IMR-90 (cell line): ENCODE measurements around the gene PITPNM1. TPM values are rescaled to one million over a fixed set of nuclear protein-coding genes. Genes with fewer than 3 reads are reported as not detected.

Source experiments
- ATAC-seq: fragments of 200-7000 bp; cut with Tn5 transposase; 2 replicates; pipeline ENCODE4 v1.9.1; 2020; ENCODE audit warnings: low read depth, mild to moderate bottlenecking, moderate library complexity
- BruUV-seq: library from RNA; stranded (reverse); fragments of 400-500 nt; replicated peaks from 2 replicates; lab custom pipeline; 2021; lab: Mats Ljungman, UMichigan
- CTCF ChIA-PET: fragments of 300-600 bp; formaldehyde crosslinking; extraction: SDS; loops from one replicate; lab custom pipeline; 2021; ENCODE audit warnings: antibody characterized with exemption; lab: Yijun Ruan, JAX
- POLR2A ChIA-PET: fragments of 300-600 bp; sonication (Branson Sonifier 250); formaldehyde crosslinking; loops from one replicate; lab custom pipeline; 2022; ENCODE audit warnings: antibody characterized with exemption; ENCODE audit not compliant: unreplicated experiment; lab: Charles Lee
- DNase-seq: peaks from one replicate; pipeline ENCODE4 v3.0.0; 2013
- H2AFZ ChIP-seq: replicated peaks from 2 replicates; pipeline ENCODE3; 2013; ENCODE audit warnings: low read length, mild to moderate bottlenecking; ENCODE audit not compliant: poor library complexity
- H2AK5ac ChIP-seq: 2 replicates; pipeline ENCODE4 v1.6.1; 2013; ENCODE audit warnings: low read depth, low read length, inconsistent platforms
- H2AK9ac ChIP-seq: replicated peaks from 2 replicates; pipeline ENCODE3; 2013; ENCODE audit warnings: mild to moderate bottlenecking, low read depth, low read length, moderate library complexity; ENCODE audit not compliant: poor library complexity
- H2BK120ac ChIP-seq: 2 replicates; pipeline ENCODE4 v1.6.1; 2013; ENCODE audit warnings: low read depth, low read length, inconsistent platforms
- H2BK15ac ChIP-seq: 3 replicates; pipeline ENCODE4 v1.6.1; 2013; ENCODE audit warnings: low read depth, low read length, inconsistent platforms
- H2BK20ac ChIP-seq: 2 replicates; pipeline ENCODE4 v1.6.1; 2013; ENCODE audit warnings: low read depth, mild to moderate bottlenecking, inconsistent platforms, low read length, moderate library complexity
- H2BK5ac ChIP-seq: 2 replicates; pipeline ENCODE4 v1.6.1; 2013; ENCODE audit warnings: mild to moderate bottlenecking, low read depth, low read length, inconsistent platforms; ENCODE audit not compliant: poor library complexity, severe bottlenecking
- H3K14ac ChIP-seq: replicated peaks from 2 replicates; pipeline ENCODE4 v1.6.1; 2013; ENCODE audit warnings: low read depth, low read length, inconsistent platforms
- H3K18ac ChIP-seq: 2 replicates; pipeline ENCODE4 v1.6.1; 2013; ENCODE audit warnings: low read depth, low read length, control low read depth
- H3K23ac ChIP-seq: 2 replicates; pipeline ENCODE4 v1.6.1; 2013; ENCODE audit warnings: low read depth, low read length, inconsistent platforms
- H3K27ac ChIP-seq: 2 replicates; pipeline ENCODE4 v1.5.1; 2013; ENCODE audit warnings: mild to moderate bottlenecking, control low read depth, low read length; ENCODE audit not compliant: insufficient read depth
- H3K27me3 ChIP-seq: 2 replicates; pipeline ENCODE4 v1.6.1; 2013; ENCODE audit warnings: low read length; ENCODE audit not compliant: control insufficient read depth, insufficient read depth
- H3K36me3 ChIP-seq: 2 replicates; pipeline ENCODE4 v1.6.1; 2013; ENCODE audit warnings: low read length, mixed read lengths; ENCODE audit not compliant: control insufficient read depth, insufficient read depth
- H3K4ac ChIP-seq: 2 replicates; pipeline ENCODE4 v1.6.1; 2013; ENCODE audit warnings: low read depth, low read length, inconsistent platforms
- H3K4me1 ChIP-seq: 2 replicates; pipeline ENCODE4 v1.6.1; 2013; ENCODE audit warnings: low read length, mixed read lengths; ENCODE audit not compliant: control insufficient read depth, insufficient read depth
- H3K4me2 ChIP-seq: 2 replicates; pipeline ENCODE4 v1.6.1; 2013; ENCODE audit warnings: low read depth, mild to moderate bottlenecking, control low read depth, low read length, moderate library complexity
- H3K4me3 ChIP-seq: 2 replicates; pipeline ENCODE4 v1.5.1; 2013; ENCODE audit warnings: low read depth, mild to moderate bottlenecking, control low read depth, low read length, moderate library complexity; ENCODE audit not compliant: insufficient read depth
- H3K56ac ChIP-seq: 2 replicates; pipeline ENCODE4 v1.6.1; 2013; ENCODE audit warnings: low read length, inconsistent platforms; ENCODE audit not compliant: insufficient read depth; ENCODE audit errors: extremely low read depth
- H3K79me1 ChIP-seq, 2 experiments: 2 replicates each; pipeline ENCODE4 v1.6.1; 2013; ENCODE audit warnings: low read length in 2 of 2, inconsistent platforms in 1 of 2, low read depth in 1 of 2
- H3K9ac ChIP-seq: 2 replicates; pipeline ENCODE4 v1.6.1; 2013; ENCODE audit warnings: low read depth, low read length, control low read depth
- H3K9me1 ChIP-seq: 2 replicates; pipeline ENCODE4 v1.6.1; 2013; ENCODE audit warnings: low read length, inconsistent platforms; ENCODE audit not compliant: insufficient read depth
- H3K9me3 ChIP-seq: 2 replicates; pipeline ENCODE4 v1.6.1; 2013; ENCODE audit warnings: low read length; ENCODE audit not compliant: control insufficient read depth, insufficient read depth
- H4K20me1 ChIP-seq: 2 replicates; pipeline ENCODE4 v1.6.1; 2013; ENCODE audit warnings: low read length, inconsistent platforms; ENCODE audit not compliant: insufficient read depth
- H4K5ac ChIP-seq: 2 replicates; pipeline ENCODE4 v1.6.1; 2013; ENCODE audit warnings: mild to moderate bottlenecking, low read depth, low read length, control low read depth
- H4K8ac ChIP-seq, 2 experiments: 2 replicates each; pipeline ENCODE4 v1.6.1; 2013; ENCODE audit warnings: low read depth in 2 of 2, low read length in 2 of 2, control low read depth in 1 of 2, inconsistent platforms in 1 of 2
- H4K91ac ChIP-seq: 2 replicates; pipeline ENCODE4 v1.6.1; 2013; ENCODE audit warnings: low read depth, low read length, inconsistent platforms; ENCODE audit not compliant: insufficient read depth
- BHLHE40 ChIP-seq: fragments of 150-350 bp; IDR thresholded peaks from 2 replicates; pipeline ENCODE4 v1.6.1; 2016; ENCODE audit warnings: mild to moderate bottlenecking, low read depth, low read length
- CHD1 ChIP-seq: IDR thresholded peaks from 2 replicates; pipeline ENCODE4 v1.6.1; 2012; ENCODE audit warnings: low read depth, low read length, improper control_type of control experiment
- ELK1 ChIP-seq: fragments of 150-350 bp; IDR thresholded peaks from 2 replicates; pipeline ENCODE4 v1.6.1; 2016; ENCODE audit warnings: low read depth, mild to moderate bottlenecking, low read length, moderate library complexity, borderline replicate concordance
- FOS ChIP-seq: fragments of 150-350 bp; IDR thresholded peaks from 2 replicates; pipeline ENCODE4 v1.6.1; 2016; ENCODE audit warnings: low read depth, low read length
- MAZ ChIP-seq: IDR thresholded peaks from 2 replicates; pipeline ENCODE4 v1.6.1; 2012; ENCODE audit warnings: low read depth, mild to moderate bottlenecking, low read length, improper control_type of control experiment, moderate library complexity, borderline replicate concordance
- NFE2L2 ChIP-seq: fragments of 150-350 bp; IDR thresholded peaks from 2 replicates; pipeline ENCODE4 v1.6.1; 2016; ENCODE audit warnings: low read depth, mild to moderate bottlenecking, low read length
- RAD21 ChIP-seq: IDR thresholded peaks from 2 replicates; pipeline ENCODE4 v1.6.1; 2012; ENCODE audit warnings: low read length, improper control_type of control experiment
- SMC3 ChIP-seq: fragments of 150-350 bp; IDR thresholded peaks from 2 replicates; pipeline ENCODE4 v1.6.1; 2016; ENCODE audit warnings: low read depth, mild to moderate bottlenecking, antibody characterized with exemption, low read length, moderate library complexity
- WGBS, 2 experiments: methylation state at CpG; one replicate each; pipeline versions ENCODE4 v1.1.5 to v1.1.7; 2013; ENCODE audit warnings: missing lambda C conversion rate in 2 of 2; ENCODE audit not compliant: insufficient read length in 1 of 2; ENCODE audit errors: extremely low coverage in 2 of 2; 5-methylcytosine and 5-hydroxymethylcytosine counted together
- dilution Hi-C: fragments of 300-500 bp; cut with HindIII; formaldehyde crosslinking; loops from one replicate; pipeline ENCODE4 v1.14.3; 2018; ENCODE audit warnings: low sequenced_read_pairs; ENCODE audit not compliant: unreplicated experiment
- in situ Hi-C: fragments of 300-500 bp; cut with MboI; formaldehyde crosslinking; loops from 3 replicates; pipeline ENCODE4 v1.14.3; 2019; ENCODE audit warnings: low sequenced_read_pairs, inconsistent platforms, mixed read lengths
- intact Hi-C: fragments of 100-400 bp; cut with micrococcal nuclease; formaldehyde crosslinking; loops from 2 replicates; pipeline ENCODE4 v1.10.0; 2022
- polyA plus RNA-seq, 3 experiments: library from polyadenylated mRNA; depleted of rRNA; stranded (reverse); fragments of >200 nt; gene quantifications; 2 replicates each; pipeline ENCODE4 v1.2.3, GENCODE V29; 2012; ENCODE audit warnings: low replicate concordance in 1 of 3
- total RNA-seq: library from RNA; depleted of rRNA; stranded (reverse); fragments of >200 nt; gene quantifications from 2 replicates; pipeline ENCODE4 v1.2.3, GENCODE V29; 2012
- TF ChIP-seq, protein P1 (sequence below): fragments of 150-350 bp; IDR thresholded peaks from 2 replicates; pipeline ENCODE4 v1.6.1; 2017; ENCODE audit warnings: mild to moderate bottlenecking, antibody characterized with exemption, low read length, low read depth

The PITPNM1 gene
- total and polyA plus RNA-seq, 2 of the 4 experiments (the other 2 are of a cell fraction): 5.0 to 15.4 TPM

DNA sequence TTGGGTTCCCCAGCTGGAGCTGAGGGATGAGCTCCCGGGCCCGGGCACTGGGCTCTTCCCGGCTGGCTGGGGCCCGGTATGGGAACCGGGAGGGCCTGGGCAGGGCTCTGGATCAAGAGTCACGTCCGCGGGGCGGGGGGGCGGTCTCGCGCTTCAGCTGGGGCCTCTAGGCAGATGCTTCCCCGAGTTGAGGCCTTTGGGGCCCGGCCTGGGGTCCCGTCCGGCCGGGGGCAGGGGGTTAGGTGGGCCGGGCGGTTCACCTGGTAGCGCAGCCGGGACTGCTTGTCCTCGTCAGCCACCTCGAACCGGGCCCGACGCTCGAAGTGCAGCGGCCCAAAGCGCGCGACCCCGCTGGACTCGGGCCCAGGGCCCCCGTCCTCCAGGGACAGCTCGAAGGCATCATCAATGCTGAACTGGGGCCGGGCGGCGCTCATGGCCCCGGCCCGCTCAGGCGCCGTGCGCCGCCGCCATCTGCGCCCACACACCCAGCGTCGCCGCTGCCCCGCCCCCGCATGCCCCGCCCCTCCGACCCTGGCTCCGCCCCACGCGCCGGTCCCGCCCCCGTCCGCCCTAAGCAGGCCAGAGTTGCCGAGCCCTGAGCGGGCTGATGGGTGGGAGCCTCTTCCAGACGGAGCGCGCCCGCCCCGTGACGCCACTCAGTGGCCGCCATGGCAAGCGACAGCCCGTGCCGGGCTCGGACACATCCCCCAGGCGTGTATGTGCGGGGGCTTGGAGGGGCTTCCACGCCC, 36.2 kb downstream of the PITPNM1 start, which contains the start of gene TMEM134 (continued):
- TF ChIP-seq, protein P1, sequence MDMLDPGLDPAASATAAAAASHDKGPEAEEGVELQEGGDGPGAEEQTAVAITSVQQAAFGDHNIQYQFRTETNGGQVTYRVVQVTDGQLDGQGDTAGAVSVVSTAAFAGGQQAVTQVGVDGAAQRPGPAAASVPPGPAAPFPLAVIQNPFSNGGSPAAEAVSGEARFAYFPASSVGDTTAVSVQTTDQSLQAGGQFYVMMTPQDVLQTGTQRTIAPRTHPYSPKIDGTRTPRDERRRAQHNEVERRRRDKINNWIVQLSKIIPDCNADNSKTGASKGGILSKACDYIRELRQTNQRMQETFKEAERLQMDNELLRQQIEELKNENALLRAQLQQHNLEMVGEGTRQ: peak; percentile 59; the same call in 1 of the 2 replicates

- Histone ChIP-seq H2BK20ac (no peak overlapping the region), H3K23ac (peak overlapping the region; percentile 95), H2AFZ (peak overlapping the region; percentile 98), H3K27me3 (peaks cover 3% of the 10 kb centered on the region; the same call in 1 of the 2 replicates), H2AK9ac (peak overlapping the region; percentile 99), H3K9me1 (peaks cover 12% of the 10 kb centered on the region), H4K20me1 (no peaks in the 10 kb centered on the region), H3K4me2 (peak overlapping the region; percentile 94), H3K4ac (peak overlapping the region; percentile 79), H4K91ac (peak overlapping the region; percentile 39), H2BK15ac (no peak overlapping the region), H3K14ac (peak overlapping the region; percentile 83), H4K8ac (peak overlapping the region; percentile 77 to 84), H3K4me1 (peaks cover 9% of the 10 kb centered on the region), H3K36me3 (peaks cover 2% of the 10 kb centered on the region; the same call in 1 of the 2 replicates), H3K27ac (peak overlapping the region; percentile 78), H3K9me3 (no peaks in the 10 kb centered on the region), H4K5ac (peak overlapping the region; percentile 31; the same call in 1 of the 2 replicates), H3K4me3 (peak overlapping the region; percentile 87), H3K56ac (peak overlapping the region; percentile 52), H2BK120ac (no peak overlapping the region; the same call in 1 of the 2 replicates), H3K18ac (no peak overlapping the region; the same call in 1 of the 2 replicates), H2AK5ac (peak overlapping the region; percentile 86), H2BK5ac (peak overlapping the region; percentile 66), H3K79me1 (peaks cover 4 to 24% of the 10 kb centered on the region in 2 experiments; a peak in 2 of 4 replicates), H3K9ac (peak overlapping the region; percentile 79)
- intact Hi-C loops (loop anchor here (1.0 kb wide), 1 partner anchor 25 kb away; the partner anchor contains the start of gene CORO1B), in situ Hi-C loops (no loop called here), dilution Hi-C loops (no loop called here)
- BruUV-seq: no TSS peak
- ChIA-PET POLR2A (interaction anchor here (0.6 kb wide), 1 partner anchor 25 kb away, joined by 6 read pairs; the partner anchor contains the start of gene CORO1B), CTCF (interaction anchor here (1.5 kb wide), 1 partner anchor 67 kb away, joined by 3 read pairs; the partner anchor contains the start of gene PPP1CA)
- 0% methylated on average over 1 of the region's 6 CpGs; no CpG with 5 or more reads in 1 of the 2 experiments for WGBS, 2 experiments
- DNase-seq (no peak), ATAC-seq (no peak)
- TF ChIP-seq ELK1 (no peak), NFE2L2 (no peak), FOS (no peak), MAZ (no peak), RAD21 (no peak), SMC3 (no peak), BHLHE40 (no peak), CHD1 (no peak)
- TF ChIP-seq, protein P1: no peak
Measured at GRCh38 chr11:67468456-67468758, 36.8 kb downstream of the PITPNM1 start.
